ENCODE measurements around the gene SLC45A3. TPM values are rescaled to one million over a fixed set of nuclear protein-coding genes. Genes with fewer than 3 reads are reported as not detected.
A peak's percentile ranks its signal among the peaks of the same experiment; 100 is the strongest.

Gene SLC45A3
- total RNA-seq, 1 experiment from 2014 or later, result 16.7 TPM

- H3K4ac ChIP-seq (ENCODE audit: low read depth, low read length), result no peak overlapping the region
- H2AFZ ChIP-seq (ENCODE audit: low read length), result no peak overlapping the region
- H3K18ac ChIP-seq (ENCODE audit: insufficient read length, low read depth, low read length), result no peak overlapping the region
- H2AK5ac ChIP-seq (ENCODE audit: insufficient read length, low read length), result no peak overlapping the region
- H3K4me1 ChIP-seq (ENCODE audit: insufficient read depth, low read length), result no peaks in the 10 kb centered on the region
- peaks cover 33 to 36% of the 10 kb centered on the region in 2 experiments for H3K4me1 Mint-ChIP-seq
- peaks cover 4 to 15% (median 12%) of the 10 kb centered on the region in 3 experiments; a peak in 4 of 7 replicates for H3K36me3 Mint-ChIP-seq (ENCODE audit: insufficient read depth in 1 of 3, low read depth in 3 of 3)
- DNase-seq, result peak; percentile 45
- H4K20me1 ChIP-seq (ENCODE audit: control insufficient read depth, insufficient read depth, insufficient read length), result no peaks in the 10 kb centered on the region
- no peaks in the 10 kb centered on the region for H3K79me2 ChIP-seq (ENCODE audit: insufficient read depth, low read length)
- no peak overlapping the region for H3K9ac ChIP-seq (ENCODE audit: extremely low read depth, insufficient read length, low read length)
- H3K27ac ChIP-seq (ENCODE audit: insufficient read length, low read depth, low read length), result peak overlapping the region; percentile 63
- no peak overlapping the region for H4K8ac ChIP-seq (replicated peaks; ENCODE audit: insufficient read length, low read depth, low read length)
- H4K91ac ChIP-seq (ENCODE audit: insufficient read length, low read depth, low read length), result no peak overlapping the region
- peak overlapping the region in 1 of 3 experiments; percentile 70; a peak in 3 of 7 replicates for H3K27ac Mint-ChIP-seq
- H4K5ac ChIP-seq (ENCODE audit: insufficient read length, low read depth, low read length), result no peak overlapping the region
- no peaks in the 10 kb centered on the region for H3K9me3 ChIP-seq (ENCODE audit: control insufficient read depth, low read depth, low read length)
- H3K79me1 ChIP-seq (ENCODE audit: insufficient read depth, low read depth, low read length, poor library complexity, severe bottlenecking), result no peaks in the 10 kb centered on the region
- H3K27me3 ChIP-seq (ENCODE audit: insufficient read depth, low read length), result no peaks in the 10 kb centered on the region
- H2BK120ac ChIP-seq (ENCODE audit: low read depth, low read length, poor library complexity, severe bottlenecking), result no peak overlapping the region
- WGBS (ENCODE audit: extremely low coverage, insufficient read length, low lambda C conversion rate), result no CpG with 5 or more reads among the region's 8 CpGs
- no peaks in the 10 kb centered on the region for H3K23me2 ChIP-seq (ENCODE audit: insufficient read length, low read depth, low read length, poor library complexity, severe bottlenecking)
- no peak overlapping the region for H2BK15ac ChIP-seq (ENCODE audit: low read depth, low read length)
- no peak overlapping the region for H3K4me2 ChIP-seq (ENCODE audit: insufficient read depth, insufficient read length, low read length)
- no peak overlapping the region for H3T11ph ChIP-seq (ENCODE audit: low read length)
- no peak overlapping the region for H2BK5ac ChIP-seq (ENCODE audit: insufficient read length, low read length)
- no peak overlapping the region for H3K4me3 Mint-ChIP-seq
- H3K56ac ChIP-seq (ENCODE audit: insufficient read length, low read depth, low read length), result no peak overlapping the region
- no peaks in the 10 kb centered on the region for H3K27me3 Mint-ChIP-seq (ENCODE audit: low read depth)
- H2BK12ac ChIP-seq (ENCODE audit: insufficient read length, low read depth, low read length), result no peak overlapping the region
- no peak overlapping the region for H2BK20ac ChIP-seq (ENCODE audit: low read depth, low read length, poor library complexity, severe bottlenecking)
- H3K23ac ChIP-seq (ENCODE audit: insufficient read length, low read depth, low read length), result no peak overlapping the region
- H3K9me3 Mint-ChIP-seq, result no peaks in the 10 kb centered on the region
- H3K14ac ChIP-seq (ENCODE audit: insufficient read depth, low read length), result no peak overlapping the region
- TF ChIP-seq, protein P1, sequence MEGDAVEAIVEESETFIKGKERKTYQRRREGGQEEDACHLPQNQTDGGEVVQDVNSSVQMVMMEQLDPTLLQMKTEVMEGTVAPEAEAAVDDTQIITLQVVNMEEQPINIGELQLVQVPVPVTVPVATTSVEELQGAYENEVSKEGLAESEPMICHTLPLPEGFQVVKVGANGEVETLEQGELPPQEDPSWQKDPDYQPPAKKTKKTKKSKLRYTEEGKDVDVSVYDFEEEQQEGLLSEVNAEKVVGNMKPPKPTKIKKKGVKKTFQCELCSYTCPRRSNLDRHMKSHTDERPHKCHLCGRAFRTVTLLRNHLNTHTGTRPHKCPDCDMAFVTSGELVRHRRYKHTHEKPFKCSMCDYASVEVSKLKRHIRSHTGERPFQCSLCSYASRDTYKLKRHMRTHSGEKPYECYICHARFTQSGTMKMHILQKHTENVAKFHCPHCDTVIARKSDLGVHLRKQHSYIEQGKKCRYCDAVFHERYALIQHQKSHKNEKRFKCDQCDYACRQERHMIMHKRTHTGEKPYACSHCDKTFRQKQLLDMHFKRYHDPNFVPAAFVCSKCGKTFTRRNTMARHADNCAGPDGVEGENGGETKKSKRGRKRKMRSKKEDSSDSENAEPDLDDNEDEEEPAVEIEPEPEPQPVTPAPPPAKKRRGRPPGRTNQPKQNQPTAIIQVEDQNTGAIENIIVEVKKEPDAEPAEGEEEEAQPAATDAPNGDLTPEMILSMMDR (conservative IDR thresholded peaks at IDR 0.05), result peak; percentile 96
These were observed 31.1 kb upstream of the SLC45A3 start for GRCh38 chr1:205711105-205712048.
